NT2/D1 (cell line): Measurements from ENCODE around the gene ATP8B3.

Experiments
- SUZ12 ChIP-seq: IDR thresholded peaks from 2 replicates; pipeline ENCODE4 v1.6.1; 2011; ENCODE audit not compliant: insufficient read length, insufficient read depth; ENCODE audit errors: extremely low read depth
- YY1 ChIP-seq: IDR thresholded peaks from 2 replicates; pipeline ENCODE4 v1.6.1; 2011; ENCODE audit not compliant: insufficient read length, insufficient read depth
- ZNF274 ChIP-seq: IDR thresholded peaks from 2 replicates; pipeline ENCODE4 v1.6.1; 2011; ENCODE audit warnings: mild to moderate bottlenecking, low read depth, low read length

DNA sequence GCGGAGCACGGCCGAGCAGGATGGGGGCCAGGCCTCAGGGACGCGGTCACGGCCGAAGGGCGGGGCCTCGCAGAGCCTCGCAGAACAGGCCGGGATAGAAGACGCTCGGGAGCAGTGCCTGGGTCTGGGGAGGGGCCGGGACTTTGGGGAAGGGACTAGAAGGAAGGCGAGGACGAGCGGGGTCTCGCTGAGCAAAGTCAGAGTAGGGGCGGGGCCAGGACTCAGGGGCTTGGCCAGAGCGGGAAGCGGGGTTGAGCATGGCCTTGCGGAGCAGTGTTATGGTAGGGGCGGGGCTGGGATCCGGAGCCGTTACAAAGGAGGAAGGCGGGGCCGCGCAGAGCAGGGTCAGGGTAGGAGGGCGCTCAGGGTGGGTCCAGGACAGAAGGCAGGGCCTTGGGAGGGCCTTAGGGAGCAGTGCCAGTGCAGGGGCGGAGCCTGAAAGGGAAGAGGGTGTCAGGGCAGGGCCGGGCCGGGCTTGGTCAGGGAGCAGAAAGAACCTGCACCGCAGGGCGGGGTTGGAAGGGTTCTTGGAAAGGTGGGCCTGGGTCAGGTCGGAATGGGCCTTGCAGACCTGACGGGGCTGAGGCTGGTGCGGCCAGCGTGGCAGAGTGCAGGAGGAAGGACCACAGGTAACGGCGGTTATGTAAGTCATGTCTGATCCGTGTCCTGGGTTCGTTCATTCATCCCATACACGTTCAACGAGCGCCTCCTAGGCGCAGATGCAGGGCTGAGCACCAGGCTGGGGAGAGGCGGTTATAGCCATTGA is 533 bp upstream of the ATP8B3 start:
- TF ChIP-seq YY1 (no peak), SUZ12 (no peak), ZNF274 (no peak)
